ENCODE data around the gene PAPSS1.

GRCh38 chr4:107619731-107620130, 100.3 kb downstream of the PAPSS1 start:
- TF ChIP-seq, protein P1, sequence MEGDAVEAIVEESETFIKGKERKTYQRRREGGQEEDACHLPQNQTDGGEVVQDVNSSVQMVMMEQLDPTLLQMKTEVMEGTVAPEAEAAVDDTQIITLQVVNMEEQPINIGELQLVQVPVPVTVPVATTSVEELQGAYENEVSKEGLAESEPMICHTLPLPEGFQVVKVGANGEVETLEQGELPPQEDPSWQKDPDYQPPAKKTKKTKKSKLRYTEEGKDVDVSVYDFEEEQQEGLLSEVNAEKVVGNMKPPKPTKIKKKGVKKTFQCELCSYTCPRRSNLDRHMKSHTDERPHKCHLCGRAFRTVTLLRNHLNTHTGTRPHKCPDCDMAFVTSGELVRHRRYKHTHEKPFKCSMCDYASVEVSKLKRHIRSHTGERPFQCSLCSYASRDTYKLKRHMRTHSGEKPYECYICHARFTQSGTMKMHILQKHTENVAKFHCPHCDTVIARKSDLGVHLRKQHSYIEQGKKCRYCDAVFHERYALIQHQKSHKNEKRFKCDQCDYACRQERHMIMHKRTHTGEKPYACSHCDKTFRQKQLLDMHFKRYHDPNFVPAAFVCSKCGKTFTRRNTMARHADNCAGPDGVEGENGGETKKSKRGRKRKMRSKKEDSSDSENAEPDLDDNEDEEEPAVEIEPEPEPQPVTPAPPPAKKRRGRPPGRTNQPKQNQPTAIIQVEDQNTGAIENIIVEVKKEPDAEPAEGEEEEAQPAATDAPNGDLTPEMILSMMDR (conservative IDR thresholded peaks at IDR 0.05 in 1 of 2, IDR thresholded peaks at IDR 0.05 in 1 of 2; ENCODE audit: extremely low read depth in 1 of 2, insufficient read depth in 1 of 2, low read depth in 1 of 2, low read length in 2 of 2): no peak
- no peak for TF ChIP-seq EZH2 (IDR thresholded peaks at IDR 0.05; ENCODE audit: borderline replicate concordance, low read length)
